GM18499 (cell line): ENCODE results near the gene SLC22A1.
"Not testable (repeated sequence)": the region's sequence is repeated elsewhere in the genome, so short reads cannot be mapped to it uniquely, and the experiment has no call there.

ENCODE experiments used
- ATAC-seq: cut with Tn5 transposase; IDR thresholded peaks from one replicate; pipeline ENCODE4 v1.9.1; 2021; ENCODE audit warnings: moderate number of reproducible peaks; ENCODE audit not compliant: insufficient read depth, unreplicated experiment

The SLC22A1 gene

DNA sequence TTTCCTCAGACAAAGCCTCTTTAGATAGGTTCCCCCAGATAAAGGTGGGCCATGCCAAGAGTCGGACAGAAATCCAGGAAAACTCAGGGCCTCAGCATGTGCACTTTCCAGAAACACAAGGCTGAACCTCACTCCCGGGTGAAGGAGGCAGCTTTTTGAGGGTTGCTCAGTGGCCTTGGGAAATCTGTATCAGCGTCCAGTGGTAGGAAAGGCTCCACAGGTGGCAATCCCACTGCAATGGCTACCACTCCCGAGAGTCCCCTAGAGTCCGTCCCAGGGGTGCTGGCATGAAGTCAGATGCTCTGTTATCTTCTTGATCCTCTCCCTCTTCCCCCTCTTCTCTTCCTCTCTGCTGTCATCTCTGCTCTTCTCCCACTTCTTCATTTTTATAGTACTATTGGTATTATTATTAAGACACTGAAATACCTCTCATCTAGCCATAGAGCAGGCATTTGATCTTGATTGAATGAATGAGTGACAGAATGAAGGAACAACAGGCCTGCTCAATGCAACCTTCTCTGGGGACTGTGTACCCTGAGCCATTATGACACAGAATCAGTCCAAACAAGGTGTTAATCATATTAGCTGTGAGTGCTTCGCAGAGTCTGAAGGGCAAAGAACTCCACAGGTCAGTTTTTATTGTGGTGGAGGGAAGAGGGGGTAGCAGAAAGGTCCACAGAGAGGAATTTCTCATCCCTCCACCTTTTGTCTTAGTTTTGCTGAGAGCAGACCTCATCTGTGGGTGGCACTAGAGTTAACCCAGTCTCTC is 13.3 kb downstream of the SLC22A1 start:
- no peak for ATAC-seq

DNA sequence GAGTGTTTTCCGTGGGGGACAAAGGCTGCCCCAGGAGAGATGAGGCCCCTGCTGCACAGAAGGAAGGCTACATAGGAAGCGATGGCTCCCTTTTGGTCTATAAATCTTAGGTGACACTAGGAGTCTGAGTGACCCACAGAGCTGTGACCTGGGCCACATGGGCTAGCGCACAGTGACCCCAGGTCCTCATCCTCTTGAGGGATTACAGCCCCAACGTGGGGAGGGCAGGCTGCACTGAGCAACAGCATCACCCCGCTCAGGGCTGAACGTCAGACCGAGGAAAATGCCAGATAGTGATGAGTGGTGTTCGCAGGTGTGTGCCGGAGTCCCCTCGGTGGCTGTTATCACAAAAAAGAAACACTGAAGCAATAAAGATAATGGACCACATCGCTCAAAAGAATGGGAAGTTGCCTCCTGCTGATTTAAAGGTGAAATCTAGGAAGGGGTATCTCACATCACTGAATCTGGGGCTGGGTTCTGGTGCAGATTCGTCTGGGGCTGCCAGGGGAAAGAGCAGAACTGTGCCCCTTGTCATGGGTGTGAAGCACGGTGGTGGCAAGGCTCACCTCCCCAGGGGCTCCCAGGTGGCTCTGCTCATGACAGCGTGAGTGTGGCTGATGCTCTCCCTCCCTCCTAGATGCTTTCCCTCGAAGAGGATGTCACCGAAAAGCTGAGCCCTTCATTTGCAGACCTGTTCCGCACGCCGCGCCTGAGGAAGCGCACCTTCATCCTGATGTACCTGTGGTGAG is 14.5 kb downstream of the SLC22A1 start:
- ATAC-seq, result no peak

DNA sequence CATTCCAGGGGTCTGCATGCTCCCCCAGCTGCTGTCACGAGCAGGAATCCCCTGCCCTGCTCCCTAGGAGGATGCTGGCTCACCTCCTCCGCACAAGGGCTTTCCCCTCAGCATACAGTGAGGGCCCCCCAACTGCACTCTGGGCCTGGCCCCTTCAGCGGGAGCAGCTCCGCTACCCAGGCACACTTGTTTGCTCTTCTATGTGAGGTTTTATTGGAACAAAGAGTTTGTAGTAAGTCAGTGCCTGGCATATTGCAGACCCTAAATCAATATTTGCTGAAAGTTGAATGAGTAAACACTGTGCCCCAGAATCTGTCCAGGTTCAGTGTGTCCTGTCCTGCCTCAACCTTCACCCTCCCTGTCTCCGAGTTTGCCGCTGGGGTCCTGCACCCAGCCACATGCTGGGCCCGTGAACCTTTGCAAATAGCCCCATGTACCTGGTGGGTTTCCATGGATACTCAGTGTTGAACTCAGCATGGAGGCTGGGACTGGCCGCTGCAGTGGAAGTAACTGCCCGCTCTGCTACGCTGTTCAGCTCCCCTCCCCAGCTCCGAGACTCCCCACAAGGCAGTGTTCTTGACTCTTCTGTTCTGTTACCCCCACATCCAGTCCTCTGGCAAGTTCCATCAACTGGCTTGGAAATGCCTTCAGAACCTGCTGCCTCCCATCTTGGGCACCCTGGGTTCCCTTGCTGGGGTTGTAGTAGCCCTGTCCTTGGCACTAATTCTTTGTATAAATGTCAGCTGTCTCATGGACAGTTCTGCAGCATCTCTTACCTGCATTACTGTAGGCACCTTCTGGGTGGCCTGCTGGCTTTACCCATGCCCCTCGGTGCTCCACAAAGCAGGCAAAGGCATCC is 15.7 kb downstream of the SLC22A1 start:
- ATAC-seq, result no peak

DNA sequence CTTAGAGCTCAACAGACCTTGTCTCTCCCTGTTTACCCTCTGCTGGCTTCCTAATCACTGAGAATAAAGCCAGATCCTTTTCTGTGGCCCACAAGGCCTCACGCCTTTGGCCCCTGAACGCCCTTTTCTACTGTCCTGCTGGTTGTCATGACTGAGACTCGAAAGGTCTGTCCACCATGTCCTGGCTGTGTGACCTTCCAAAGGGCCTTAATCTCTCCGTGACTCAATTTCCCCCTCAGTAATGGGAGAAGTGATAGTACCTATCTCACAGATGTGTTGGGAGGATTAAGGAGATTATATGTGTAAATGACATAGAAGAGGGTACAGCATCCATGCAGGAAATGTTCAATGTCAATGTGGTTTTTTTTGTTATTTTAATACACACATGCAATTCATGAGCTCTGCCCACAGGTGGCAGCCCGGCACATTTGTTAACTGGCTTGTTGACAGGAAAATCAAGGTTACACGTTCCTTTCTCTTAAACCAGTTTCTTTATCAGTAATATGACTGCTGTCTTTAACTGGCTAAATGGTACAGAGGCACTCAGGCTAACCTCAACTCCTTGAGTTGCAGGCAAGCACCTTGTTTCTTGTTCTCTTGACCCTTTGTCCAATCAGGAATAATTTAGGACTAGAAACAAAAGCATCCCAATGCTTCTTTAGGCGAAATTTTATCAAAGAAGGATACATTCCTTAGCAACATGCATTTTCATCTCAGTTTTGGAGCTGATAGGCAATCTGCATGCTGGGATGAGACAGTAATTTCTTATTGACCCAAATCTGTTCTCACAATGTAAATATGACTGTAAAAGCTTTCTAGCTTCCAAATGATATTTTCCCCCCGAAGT is 16.6 kb downstream of the SLC22A1 start:
- ATAC-seq, result peak; percentile 75

DNA sequence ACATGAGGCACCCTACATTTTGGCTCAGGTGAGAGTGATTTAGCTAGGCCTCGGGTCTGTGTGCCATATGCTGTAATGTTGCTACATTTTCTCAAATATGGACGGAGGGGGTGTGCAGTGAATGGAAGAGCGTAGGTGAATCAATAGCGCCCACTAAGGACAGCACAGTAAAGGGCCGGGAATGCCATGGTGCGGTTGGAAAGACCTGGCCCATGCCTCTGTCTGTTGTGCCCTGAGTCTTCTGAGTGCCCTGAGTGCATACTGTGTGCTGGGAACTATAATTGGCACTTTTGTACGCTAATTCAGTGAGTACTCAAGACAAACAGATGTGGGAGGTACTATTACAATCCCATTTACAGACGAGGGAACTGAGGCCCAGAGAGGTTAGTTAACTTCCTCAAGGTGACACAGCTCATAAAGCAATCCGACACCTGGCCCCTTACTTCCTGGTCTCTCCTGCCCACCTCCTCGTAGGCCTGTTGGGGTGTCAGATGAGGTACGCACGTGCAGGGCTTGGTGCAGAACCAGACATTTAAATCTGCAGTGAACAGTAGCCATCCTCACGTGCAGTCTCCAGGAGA is 17.3 kb downstream of the SLC22A1 start:
- no peak for ATAC-seq

DNA sequence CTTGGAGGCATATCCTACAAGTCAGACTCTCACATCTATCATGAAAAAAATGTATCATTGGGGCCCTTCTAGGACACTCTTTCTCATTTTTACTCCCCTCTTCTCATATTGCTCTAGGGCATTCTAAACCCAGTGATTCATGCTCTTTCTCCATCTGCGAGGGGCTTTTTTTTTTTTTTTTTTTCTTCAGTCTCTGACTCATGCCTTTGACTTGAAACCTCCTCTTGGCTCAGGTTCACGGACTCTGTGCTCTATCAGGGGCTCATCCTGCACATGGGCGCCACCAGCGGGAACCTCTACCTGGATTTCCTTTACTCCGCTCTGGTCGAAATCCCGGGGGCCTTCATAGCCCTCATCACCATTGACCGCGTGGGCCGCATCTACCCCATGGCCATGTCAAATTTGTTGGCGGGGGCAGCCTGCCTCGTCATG is 17.8 kb downstream of the SLC22A1 start:
- no peak for ATAC-seq

DNA sequence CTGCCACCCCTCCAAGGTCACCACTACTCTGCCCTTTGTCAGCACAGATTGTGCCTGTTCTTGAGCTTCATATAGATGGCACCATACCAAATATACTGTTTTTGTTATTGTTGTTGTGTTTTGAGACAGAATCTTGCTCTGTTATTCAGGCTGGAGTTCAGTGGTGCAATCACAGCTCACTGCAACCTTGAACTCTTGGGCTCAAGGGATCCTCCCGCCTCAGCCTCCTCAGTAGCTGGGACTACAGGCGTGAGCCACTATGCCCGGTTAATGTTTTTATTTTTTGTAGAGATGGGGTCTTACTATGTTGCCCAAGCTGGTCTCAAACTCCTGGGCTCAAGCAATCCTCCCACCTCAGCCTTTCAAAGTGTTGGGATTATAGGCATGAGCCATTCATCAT is 18.9 kb downstream of the SLC22A1 start:
- not testable (repeated sequence) for ATAC-seq

DNA sequence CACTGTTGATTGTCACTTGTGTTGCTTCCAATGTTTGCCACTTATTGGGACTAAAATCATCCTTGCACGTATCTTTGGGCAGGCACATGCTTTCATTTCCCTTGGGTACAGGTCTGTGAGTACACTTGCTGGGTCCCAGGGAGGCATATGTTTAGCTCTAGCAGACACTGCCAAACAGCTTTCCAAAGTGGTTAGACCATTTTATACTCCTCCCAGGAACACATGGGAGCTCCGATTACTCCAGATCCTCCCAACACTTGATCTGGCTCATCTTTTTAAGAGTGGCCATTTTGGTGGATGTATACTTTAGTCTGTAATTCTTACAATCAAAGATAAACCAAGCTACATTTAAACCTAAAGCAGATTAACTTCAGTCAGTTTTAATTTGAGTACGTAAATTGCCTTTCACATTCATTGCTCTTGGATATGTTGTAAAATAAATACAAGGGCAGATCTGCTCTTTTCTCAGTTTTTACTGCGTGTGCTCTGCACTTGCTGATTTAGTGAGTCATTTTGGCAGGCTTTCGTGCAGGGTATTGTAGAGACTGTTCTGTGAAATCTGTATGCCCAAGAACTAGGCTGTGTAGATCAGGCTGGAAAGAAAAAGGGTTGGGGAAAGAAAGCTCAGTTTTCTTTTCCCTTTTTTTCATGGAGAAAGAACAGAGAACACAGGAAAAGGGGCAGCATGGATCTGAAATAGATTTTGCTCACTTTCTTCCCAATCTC is 19.5 kb downstream of the SLC22A1 start:
- ATAC-seq, result no peak

DNA sequence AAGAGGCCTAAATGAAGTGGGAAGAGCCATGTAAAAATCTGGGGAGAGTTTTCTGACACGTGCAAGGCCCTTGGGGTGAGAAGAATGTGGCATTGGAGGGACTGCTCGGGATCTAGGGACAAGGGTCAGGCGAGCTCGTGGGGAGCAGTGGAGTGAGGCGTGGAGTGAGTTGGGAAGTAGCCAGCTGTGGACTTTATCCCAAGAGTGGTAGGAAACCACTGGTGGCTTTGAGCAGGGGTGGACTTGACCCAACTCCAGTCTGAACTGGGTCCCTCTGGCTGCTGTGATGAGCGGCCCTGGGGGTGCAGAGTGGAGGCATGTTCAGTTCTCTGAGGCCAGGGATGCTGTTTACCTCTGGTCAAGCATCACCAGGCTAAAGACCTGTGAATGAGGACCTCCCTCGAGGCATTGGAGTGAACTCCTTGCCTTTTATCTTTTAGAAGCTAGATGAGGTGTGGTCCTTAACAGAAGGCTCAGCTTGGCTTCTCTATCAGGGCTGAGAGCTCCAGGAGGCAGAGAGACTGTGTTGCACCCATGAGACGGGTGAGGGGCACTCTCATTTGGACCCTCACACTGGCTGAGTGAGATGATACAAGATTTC is 20.6 kb downstream of the SLC22A1 start:
- no peak for ATAC-seq

DNA sequence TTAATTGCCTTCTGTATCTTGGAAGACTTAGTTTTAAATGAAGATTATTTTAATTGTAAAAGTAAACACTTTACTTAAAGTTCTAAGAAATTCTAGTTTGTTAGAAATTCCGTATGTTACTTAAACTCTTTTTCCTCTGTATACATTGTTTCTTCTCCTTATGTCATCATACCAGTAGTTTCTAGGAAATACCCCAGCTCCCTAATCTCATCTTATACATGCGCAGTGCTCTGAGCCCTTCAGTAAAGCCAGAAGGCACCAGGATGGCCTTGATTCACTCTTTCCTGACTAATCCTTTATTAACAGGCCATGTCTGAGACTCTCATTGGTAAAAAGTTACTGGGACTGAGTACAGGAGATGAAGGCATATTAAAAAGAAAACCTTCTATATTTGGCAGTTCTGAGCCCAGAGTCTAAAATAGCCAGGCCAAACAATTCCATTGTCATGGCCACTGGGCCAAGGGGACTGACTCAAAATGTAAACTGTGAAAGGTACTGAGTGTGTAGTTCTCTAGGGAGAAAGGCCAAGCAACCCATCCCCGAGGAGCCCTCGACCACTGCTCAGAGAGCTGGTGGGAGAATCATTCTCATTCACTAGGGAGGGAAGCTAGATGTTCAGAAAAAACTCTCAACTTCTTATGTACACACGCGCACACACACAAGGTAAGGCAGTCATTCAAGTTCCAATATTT is 25.0 kb downstream of the SLC22A1 start:
- no peak for ATAC-seq

DNA sequence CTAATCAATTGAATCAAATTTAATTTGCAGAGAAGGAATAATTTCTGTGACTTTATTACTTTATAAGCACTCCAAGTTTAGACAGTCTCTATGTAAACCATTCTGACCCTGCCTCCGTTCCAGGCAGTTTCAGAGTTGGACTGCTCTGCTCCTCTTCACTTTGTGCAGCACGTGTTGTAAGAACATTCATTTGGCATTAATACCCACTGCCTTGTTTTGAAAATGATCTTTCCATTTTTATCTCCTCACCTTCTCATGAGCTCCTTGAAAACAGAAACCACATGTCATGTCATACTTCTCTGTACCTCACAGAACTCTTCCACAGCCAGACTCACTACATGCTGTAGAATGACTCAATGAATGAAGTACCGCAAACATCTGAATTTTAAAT is 25.5 kb downstream of the SLC22A1 start:
- ATAC-seq, result no peak

DNA sequence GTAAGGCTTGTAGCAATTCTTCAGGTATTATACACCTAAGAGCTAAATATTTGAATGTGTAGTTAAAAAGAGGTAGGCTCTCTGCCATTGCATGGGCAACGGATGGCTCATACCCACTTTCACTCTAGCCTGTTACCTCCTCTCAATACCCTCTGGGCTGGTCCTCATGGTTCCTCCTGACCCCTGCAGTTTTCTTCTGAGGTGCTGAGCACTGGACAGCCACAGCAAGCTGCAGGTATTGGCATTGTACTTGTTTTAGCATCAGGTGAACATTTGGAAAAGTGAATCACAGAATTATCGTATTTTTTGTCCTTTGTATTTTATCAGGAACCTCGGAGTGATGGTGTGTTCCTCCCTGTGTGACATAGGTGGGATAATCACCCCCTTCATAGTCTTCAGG is 32.9 kb downstream of the SLC22A1 start:
- no peak for ATAC-seq

DNA sequence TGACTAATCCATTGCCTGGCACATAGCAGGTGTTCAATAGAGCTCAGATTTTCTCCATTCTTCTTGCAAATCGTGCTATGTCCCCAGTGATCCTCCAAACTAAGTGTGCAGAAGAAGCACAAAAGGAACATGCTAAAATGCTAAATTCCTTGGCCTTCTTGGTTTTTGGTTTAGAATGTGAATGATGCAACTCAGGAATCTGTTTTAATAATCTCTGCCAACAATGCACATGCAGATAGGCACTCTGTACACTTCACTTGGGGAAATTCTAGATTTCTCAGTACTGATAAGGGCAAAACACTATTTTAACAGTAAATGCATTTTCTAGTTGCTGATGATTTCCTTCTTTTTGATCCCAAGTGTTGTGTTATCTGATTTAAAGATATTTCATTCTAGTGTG is 35.2 kb downstream of the SLC22A1 start:
- ATAC-seq, result no peak

DNA sequence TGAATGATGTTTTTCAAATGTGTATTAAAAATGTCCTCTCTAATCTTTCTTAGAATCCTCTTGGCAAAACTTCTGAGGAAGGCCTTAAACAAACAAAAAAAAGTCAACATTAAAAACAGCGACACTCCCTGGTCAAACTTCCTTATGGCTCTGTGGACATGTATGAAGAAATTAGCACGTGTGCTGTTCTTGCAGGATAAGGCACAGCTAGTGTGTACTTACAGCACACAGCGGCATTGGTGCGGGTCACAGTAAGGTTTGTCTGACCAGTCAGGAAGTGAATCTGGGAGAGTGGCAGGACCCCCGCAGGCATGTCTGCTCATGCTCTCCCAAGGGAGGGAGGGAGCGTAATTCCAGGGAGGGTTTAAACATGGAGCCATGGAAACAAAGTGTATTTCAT is 38.8 kb downstream of the SLC22A1 start:
- ATAC-seq, result no peak

DNA sequence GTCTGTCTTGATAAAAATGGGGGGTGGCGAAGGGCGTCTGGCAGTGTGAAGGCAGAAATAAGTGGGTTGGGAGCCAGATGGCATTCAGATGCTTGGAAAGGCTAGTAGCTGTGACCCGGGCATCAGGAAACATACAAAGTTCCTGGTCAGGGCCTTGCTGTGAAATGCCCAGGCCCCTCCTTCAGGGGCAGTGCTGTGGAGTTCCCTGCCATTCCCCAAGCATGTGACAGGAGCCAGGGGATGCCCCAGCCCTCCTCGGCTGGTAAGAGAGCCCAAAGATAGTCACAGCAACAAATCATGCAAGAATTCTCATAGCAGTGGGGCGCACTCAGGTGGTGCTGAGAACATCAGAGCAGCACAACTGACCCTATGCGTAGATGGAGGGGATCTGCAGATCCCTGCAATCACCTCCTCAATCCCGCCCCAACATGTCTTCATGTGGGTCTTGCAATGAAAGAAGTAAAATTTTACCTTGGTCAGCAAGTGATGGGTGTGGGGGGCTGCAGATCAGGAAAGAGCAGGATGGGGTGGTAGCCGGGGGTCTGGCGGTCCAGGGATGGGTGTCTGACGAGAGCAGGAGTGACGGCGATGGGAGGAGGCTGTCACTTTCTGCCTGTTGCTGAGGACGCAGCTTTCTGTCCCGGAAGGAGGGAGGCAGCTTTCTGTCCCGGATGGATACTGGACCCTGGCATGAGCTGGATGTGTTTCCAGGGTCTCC is 39.5 kb downstream of the SLC22A1 start:
- no peak for ATAC-seq

DNA sequence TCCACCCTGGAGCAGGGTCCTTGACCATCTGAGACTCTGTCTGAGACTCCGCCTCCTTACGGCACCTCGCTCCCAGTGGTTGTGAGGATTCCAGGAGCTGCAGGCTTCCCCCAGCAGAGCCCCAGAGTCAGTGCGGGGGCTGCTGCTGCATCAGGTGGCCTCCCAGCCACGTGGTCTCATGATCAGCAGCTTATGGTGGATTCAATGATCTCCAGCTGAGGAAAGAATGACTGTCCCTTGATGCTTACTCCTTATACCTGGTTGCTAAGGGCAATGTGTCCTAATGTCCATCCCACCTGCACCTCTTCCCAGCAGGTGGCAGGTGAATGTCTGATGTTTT is 40.0 kb downstream of the SLC22A1 start:
- no peak for ATAC-seq

DNA sequence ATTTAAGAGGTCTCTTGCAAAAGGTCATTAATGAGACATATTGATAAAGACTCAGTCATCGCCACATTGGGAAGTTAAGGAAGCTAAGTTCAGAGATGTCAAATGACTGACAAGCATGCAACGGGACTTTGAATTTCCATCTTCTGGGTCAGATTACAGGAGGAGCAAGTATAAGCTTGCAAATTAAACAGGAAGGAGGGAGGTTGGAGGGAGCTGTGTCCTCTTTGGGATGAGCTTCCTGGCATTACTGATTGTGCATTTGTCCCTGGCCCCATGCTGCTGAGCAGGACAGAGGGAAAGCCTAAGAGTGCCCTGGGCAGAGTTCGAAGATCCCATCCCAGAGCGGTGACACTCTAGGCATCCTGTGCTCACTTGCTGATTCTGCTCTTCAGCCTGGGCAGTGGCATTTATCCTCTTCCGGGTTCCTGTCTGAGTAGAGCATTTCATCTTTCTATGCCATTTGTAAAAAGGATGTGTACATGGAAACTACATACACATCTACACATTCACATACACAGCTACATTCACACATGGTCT is 40.5 kb downstream of the SLC22A1 start:
- ATAC-seq, result no peak
